ENCODE data around the gene PISD.

PISD gene

GRCh38 chr22:31631436-31631835 is 30.6 kb downstream of the PISD start:
- no peak overlapping the region for H2AFZ ChIP-seq (ENCODE audit: low read depth, low read length, severe bottlenecking)
- peaks cover 48% of the 10 kb centered on the region for H3F3A ChIP-seq (ENCODE audit: insufficient read depth)
- peak overlapping the region; percentile 87 for H3K27ac ChIP-seq (ENCODE audit: low read depth, low read length)
- H3K27me3 ChIP-seq (ENCODE audit: low read length), result no peaks in the 10 kb centered on the region
- peaks cover 9% of the 10 kb centered on the region for H3K36me3 ChIP-seq (ENCODE audit: low read length)
- H3K4me3 ChIP-seq (ENCODE audit: insufficient read depth, low read length, poor library complexity, severe bottlenecking), result peak overlapping the region; percentile 54
- TF ChIP-seq CTCF (IDR thresholded peaks at IDR 0.05; ENCODE audit: insufficient read depth, low read length, poor library complexity, severe bottlenecking) (no peak), EZH2phosphoT487 (conservative IDR thresholded peaks at IDR 0.05; ENCODE audit: low read length) (no peak)
- no peaks in the 10 kb centered on the region for H3K9me3 ChIP-seq (ENCODE audit: insufficient read depth, low read length)
- peaks cover 64% of the 10 kb centered on the region for H3K79me2 ChIP-seq (ENCODE audit: insufficient read depth, low read length)
- H3K9me2 ChIP-seq (replicated peaks; ENCODE audit: insufficient read depth, low read length), result no peaks in the 10 kb centered on the region
- H4K20me1 ChIP-seq (ENCODE audit: low read depth, low read length), result no peaks in the 10 kb centered on the region
- peak overlapping the region; percentile 77 for H3K4me2 ChIP-seq (ENCODE audit: low read depth, low read length, poor library complexity, severe bottlenecking)
- peak overlapping the region; percentile 69 for H3K9ac ChIP-seq (ENCODE audit: low read length)

- Histone ChIP-seq H3K4me3 (ENCODE audit: insufficient read depth, low read length, poor library complexity, severe bottlenecking) (peak overlapping the region; percentile 54), H3K4me2 (ENCODE audit: low read depth, low read length, poor library complexity, severe bottlenecking) (peak overlapping the region; percentile 77), H3K27ac (ENCODE audit: low read depth, low read length) (peak overlapping the region; percentile 87), H3K27me3 (ENCODE audit: low read length) (no peaks in the 10 kb centered on the region), H3K9ac (ENCODE audit: low read length) (peak overlapping the region; percentile 69), H3K9me3 (ENCODE audit: insufficient read depth, low read length) (no peaks in the 10 kb centered on the region), H4K20me1 (ENCODE audit: low read depth, low read length) (no peaks in the 10 kb centered on the region), H3K9me2 (replicated peaks; ENCODE audit: insufficient read depth, low read length) (no peaks in the 10 kb centered on the region), H3F3A (ENCODE audit: insufficient read depth) (peaks cover 42% of the 10 kb centered on the region), H3K36me3 (ENCODE audit: low read length) (peaks cover 9% of the 10 kb centered on the region), H3K79me2 (ENCODE audit: insufficient read depth, low read length) (peaks cover 64% of the 10 kb centered on the region), H2AFZ (ENCODE audit: low read depth, low read length, severe bottlenecking) (no peak overlapping the region)
- TF ChIP-seq CTCF (IDR thresholded peaks at IDR 0.05; ENCODE audit: insufficient read depth, low read length, poor library complexity, severe bottlenecking) (no peak), EZH2phosphoT487 (conservative IDR thresholded peaks at IDR 0.05; ENCODE audit: low read length) (no peak)
Measured at GRCh38 chr22:31630331-31631329, 31.4 kb downstream of the PISD start.

GRCh38 chr22:31629741-31630184 is 32.3 kb downstream of the PISD start:
- Histone ChIP-seq H4K20me1 (ENCODE audit: low read depth, low read length) (no peaks in the 10 kb centered on the region), H3K9ac (ENCODE audit: low read length) (peak overlapping the region; percentile 69), H3K27ac (ENCODE audit: low read depth, low read length) (peak overlapping the region; percentile 87), H3K4me3 (ENCODE audit: insufficient read depth, low read length, poor library complexity, severe bottlenecking) (peak overlapping the region; percentile 54), H3K27me3 (ENCODE audit: low read length) (no peaks in the 10 kb centered on the region), H3K9me2 (replicated peaks; ENCODE audit: insufficient read depth, low read length) (no peaks in the 10 kb centered on the region), H2AFZ (ENCODE audit: low read depth, low read length, severe bottlenecking) (no peak overlapping the region), H3K79me2 (ENCODE audit: insufficient read depth, low read length) (peaks cover 67% of the 10 kb centered on the region), H3K4me2 (ENCODE audit: low read depth, low read length, poor library complexity, severe bottlenecking) (peak overlapping the region; percentile 77), H3K9me3 (ENCODE audit: insufficient read depth, low read length) (no peaks in the 10 kb centered on the region), H3K36me3 (ENCODE audit: low read length) (peaks cover 9% of the 10 kb centered on the region), H3F3A (ENCODE audit: insufficient read depth) (peaks cover 37% of the 10 kb centered on the region)
- TF ChIP-seq EZH2phosphoT487 (conservative IDR thresholded peaks at IDR 0.05; ENCODE audit: low read length) (no peak), CTCF (IDR thresholded peaks at IDR 0.05; ENCODE audit: insufficient read depth, low read length, poor library complexity, severe bottlenecking) (no peak)
